Smooth muscle cell of the brain vasculature (primary cell): Measurements from ENCODE around the gene CHIT1.
"Not testable (repeated sequence)": the region's sequence is repeated elsewhere in the genome, so short reads cannot be mapped to it uniquely, and the experiment has no call there.

ENCODE experiments used
- DNase-seq: peaks from one replicate; pipeline ENCODE4 v3.0.0-alpha.2; 2012; ENCODE audit warnings: low read depth, low spot score

CHIT1 gene

DNA sequence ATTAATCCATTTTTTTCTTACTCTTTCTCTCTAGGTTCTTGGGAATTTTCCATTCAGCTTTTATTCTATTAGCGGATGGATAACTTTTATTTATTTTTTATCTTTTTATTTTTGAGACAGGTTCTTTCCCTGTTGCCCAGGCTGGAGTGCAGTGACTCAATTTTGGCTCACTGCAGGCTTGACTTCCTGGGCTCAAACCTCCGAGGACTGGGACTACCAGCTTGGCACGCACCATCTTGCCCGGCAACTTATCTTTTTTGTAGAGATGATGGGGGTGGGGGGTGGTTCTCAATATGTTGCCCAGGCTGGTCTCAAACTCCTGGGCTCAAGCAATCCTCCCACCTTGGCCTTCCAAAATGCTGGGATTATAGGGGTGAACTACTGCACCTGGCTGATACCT is 36.1 kb upstream of the CHIT1 start:
- no peak for DNase-seq

DNA sequence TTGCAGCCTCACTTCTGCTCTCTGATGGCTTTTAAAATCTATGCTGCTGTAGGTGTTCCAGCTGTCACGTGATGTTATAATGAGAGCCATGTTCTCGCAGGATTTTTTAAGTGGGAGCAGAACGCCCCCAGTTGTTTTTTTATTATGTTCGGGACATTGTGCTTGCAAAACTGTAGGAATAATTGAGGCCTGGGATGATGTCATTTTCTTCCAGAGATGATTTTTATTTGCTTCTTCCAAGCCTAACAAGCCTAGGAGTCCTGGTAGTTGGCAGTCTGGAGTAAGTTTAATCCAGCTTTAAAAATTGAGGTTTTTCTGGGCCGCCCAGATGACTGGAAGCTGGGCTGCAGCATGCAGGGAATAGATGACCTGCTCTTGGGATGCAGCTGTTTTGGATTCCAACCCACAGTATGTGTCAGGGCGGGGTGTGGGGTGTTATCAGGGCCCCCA is 34.6 kb upstream of the CHIT1 start:
- no peak for DNase-seq

DNA sequence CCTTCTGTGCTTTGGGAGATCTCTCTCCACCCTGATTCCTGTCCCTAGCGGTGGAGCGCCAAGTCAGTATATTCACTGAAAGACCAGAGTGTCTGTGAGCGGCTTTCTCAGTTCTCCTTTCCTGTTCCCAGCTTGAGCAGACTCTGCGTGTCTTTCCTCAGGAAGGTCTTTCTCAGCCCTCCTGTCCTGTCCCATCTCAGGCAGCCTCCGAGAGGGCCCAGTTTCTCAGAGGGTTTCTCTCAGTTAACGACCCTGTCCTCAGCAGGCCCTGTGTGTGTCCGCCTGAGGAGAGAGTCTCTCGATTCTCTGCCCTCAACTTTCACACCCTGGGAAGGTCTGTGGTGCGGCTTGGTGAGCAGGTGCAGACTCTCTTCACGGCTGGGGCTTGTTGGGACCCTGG is 34.0 kb upstream of the CHIT1 start:
- no peak for DNase-seq

DNA sequence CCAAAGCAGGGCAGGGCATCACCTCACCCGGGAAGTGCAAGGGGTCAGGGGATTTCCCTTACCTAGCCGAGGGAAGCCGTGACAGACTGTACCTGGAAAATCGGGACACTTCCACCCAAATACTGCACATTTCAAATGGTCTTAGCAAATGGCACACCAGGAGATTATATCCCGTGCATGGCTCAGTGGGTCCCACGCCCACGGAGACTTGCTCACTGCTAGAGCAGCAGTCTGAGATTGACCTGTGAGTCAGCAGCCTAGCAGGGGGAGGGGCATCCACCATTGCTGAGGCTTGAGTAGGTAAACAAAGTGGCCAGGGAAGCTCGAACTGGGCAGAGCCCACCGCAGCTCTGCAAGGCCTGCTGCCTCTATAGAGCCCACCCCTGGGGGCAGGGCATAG is 27.2 kb upstream of the CHIT1 start:
- DNase-seq = not testable (repeated sequence)

DNA sequence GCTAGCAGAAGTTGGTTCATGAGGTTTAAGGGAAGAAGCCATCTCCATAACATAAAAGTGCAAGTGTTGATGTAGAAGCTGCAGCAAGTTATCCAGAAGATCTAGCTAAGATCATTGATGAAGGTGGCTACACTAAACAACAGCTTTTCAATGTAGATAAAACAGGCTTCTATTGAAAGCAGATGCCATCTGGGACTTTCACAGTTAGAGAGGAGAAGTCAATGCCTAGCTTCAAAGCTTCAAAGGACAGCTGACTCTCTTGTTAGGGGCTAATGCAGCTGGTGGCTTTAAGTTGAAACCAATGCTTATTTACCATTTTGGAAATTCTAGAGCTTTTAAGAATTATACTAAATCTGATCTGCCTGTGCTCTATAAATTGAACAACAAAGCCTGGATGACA is 25.3 kb upstream of the CHIT1 start:
- not testable (repeated sequence) for DNase-seq

DNA sequence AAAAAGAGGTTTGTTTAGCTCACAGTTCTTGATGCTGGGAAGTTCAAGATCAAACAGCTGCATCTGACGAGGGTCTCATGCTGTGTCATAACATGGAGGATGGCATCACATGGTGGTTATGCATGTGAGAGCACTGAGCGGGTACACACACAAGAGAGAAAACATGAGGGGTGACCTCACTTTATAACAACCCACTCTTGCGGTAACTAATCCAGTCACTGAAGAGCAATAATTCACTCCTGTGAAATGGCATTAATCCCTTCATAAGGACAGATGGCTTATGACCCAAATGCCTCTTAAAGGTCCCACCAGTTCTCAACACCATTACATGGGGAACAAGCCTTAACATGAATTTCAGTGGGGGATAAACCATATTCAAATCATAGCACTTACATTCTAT is 23.2 kb upstream of the CHIT1 start:
- no peak for DNase-seq

DNA sequence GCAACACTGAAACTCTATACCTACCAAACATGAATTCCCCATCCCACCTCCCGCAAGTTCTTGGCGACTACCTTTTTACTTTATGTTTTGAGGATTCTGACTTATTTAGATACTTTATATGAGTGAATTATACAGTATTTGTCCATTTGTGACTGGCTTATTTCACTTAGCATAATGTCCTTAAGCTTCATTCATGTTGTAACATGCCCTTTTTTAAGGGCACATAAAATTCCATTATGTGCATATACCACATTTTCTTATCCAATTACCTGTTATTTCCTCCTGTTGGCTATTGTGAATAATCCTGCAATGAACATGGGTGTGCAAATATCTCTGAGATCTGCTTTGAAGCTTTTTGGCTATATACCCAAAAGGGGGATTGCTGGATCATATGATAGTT is 22.0 kb upstream of the CHIT1 start:
- no peak for DNase-seq

DNA sequence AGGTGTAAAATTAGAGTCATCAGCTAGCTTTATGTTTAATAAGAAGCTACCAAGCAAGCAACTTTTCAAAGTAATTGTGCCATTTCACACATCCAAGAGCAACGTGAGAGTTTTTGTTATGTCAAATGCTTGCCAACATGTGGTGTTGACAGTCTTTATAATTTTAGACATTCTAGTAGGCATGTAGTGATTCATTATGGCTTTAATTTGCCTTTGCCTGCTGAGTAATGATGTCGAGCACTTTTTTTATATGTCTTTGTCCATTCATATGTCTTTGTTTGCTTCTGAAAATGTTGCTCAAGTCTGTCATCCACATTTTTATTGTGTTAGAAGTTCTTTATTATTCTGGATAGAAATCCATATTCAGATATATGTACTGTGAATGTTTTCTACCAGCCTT is 21.4 kb upstream of the CHIT1 start:
- DNase-seq = no peak

DNA sequence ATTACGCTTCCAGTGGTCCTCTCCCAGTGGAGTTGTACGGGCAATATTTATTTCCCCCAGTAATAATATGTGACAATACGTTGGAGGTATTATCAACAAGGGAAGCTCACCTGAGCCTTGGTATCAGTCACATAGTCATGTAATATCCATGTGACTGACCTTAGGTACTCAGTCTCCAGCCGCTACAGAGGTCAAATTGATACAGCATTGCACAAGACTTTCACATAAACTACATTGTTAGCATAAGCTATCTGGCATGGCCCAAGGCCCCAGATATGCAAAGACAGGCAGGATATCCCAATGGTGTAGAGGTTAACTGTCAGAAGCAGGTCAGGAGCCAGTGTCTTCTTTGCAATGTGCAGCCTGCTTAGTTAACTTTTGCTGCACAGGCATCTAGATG is 15.3 kb upstream of the CHIT1 start:
- no peak for DNase-seq

DNA sequence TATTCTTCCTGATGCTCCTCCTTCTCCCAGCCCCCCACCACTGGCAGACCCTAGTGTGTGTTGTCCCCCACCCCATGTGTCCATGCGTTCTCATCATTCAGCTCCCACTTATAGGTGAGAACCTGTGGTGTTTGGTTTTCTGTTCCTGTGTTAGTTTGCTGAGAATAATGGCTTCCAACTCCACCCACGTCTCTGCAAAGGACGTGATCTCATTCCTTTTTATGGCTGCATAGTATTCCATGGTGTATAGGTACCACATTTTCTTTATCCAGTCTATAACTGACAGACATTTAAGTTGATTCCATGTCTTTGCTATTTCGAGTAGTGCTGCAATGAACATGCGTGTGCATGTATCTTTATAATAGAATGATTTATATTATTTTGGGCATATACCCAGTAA is 12.2 kb upstream of the CHIT1 start:
- not testable (repeated sequence) for DNase-seq

DNA sequence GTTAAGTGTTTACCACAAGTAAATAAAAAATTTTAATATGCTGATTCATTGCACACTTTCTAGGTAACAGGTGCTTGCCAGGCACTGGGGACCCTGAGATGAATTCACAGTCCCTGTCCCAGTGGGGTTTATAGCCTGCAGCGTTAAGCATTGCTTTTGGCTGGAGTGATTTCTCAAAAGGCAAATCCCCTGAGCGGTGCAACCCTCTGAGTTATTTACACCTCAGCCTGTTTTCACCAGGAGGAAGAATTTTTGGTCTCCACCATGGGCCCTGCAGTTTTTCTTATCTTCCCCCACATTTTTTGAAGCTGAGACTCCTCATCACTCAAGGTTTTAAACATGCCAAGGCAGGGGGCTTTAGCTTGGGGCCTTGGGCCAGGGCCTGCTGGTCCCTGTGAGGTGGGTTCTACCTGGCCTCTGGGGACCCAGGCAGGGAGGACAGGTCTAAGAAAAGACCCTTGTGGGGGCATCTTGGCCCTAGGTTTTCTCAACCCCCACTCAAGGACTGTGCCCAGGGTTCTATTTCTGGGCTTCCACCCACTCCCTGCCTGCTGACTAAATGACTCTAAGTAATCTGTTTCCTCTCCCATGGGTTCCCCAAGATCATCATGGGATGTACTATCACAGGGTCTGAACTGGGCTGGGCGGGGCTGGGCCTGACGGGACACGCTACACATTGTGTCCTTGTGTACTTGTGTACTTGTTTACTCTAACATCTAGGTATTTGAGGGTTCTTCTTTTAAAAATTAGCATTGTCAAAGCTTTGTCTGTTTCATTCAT is 10.2 kb upstream of the CHIT1 start:
- DNase-seq = no peak

DNA sequence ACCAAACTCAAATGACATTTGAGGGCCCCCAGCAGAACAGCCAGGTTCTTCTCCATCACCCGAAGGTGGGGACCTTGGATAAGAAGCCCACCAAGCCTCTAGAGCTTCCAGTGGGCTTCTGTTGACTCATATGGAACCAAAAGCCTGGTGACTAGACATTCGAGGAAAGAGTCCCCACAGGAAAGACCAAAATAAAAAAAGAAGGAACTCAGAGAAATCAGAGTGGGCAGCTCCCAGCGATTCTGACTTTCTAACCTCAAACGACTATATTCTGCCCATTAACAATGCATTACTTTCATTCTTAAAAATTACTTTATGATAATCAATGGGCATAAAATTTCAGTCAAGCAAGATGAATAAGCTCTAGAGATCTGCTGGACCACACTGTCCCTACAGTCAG is 9.6 kb upstream of the CHIT1 start:
- DNase-seq = no peak

DNA sequence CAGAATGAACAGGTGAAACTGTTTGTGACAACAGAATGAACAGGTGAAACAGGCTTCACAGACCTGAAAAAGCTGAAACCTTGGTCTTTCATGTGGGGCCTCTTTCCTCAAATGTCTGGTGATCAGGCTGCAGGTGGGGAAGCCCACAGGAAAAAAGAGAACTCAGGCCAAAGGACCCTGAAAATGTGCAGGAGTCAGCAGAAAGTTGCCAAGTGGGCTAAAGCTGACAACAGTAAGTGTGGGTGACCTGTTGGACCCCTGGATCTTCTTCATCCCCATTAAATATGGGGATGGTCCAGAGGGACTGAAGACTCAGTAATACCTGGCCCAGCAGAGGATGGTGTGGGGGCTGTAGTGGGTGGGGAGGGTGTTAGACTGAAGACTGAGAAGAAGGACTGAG is 9.1 kb upstream of the CHIT1 start:
- DNase-seq = no peak

DNA sequence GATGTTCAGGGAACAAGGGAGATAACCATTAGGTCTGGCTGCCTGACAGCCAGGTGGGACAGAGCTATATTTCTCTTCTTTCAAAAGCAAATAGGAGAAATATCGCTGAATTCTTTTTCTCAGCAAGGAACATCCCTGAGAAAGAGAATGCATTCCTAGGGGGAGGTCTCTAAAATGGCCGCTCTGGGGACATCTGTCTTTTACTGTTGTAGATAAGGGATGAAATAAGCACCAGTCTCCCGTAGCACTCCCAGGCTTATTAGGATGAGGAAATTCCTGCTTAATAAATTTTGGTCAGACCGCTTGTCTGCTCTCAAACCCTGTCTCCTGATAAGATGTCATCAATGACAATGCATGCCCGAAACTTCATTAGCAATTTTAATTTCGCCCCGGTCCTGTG is 5.4 kb upstream of the CHIT1 start:
- not testable (repeated sequence) for DNase-seq

DNA sequence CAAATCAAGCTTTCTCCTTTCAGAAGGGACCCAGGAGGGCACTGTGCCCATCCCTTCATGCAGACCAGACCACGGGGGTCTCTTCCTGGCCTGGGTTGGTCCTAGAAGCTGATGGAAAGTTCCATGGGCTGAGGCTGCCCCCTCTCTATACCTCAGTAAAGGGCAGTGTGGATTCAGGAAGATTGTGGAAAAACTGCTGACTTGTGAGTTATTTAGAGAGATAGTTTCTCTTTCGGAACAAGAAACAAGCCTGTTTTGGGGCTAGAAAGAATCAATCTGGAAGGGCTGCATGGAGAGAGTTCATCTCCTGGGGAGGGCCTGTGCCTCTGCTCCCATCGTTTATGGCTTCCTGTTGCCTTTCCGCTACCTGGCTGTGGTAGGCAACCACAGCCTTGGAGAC is 803 bp downstream of the CHIT1 start:
- DNase-seq = no peak

DNA sequence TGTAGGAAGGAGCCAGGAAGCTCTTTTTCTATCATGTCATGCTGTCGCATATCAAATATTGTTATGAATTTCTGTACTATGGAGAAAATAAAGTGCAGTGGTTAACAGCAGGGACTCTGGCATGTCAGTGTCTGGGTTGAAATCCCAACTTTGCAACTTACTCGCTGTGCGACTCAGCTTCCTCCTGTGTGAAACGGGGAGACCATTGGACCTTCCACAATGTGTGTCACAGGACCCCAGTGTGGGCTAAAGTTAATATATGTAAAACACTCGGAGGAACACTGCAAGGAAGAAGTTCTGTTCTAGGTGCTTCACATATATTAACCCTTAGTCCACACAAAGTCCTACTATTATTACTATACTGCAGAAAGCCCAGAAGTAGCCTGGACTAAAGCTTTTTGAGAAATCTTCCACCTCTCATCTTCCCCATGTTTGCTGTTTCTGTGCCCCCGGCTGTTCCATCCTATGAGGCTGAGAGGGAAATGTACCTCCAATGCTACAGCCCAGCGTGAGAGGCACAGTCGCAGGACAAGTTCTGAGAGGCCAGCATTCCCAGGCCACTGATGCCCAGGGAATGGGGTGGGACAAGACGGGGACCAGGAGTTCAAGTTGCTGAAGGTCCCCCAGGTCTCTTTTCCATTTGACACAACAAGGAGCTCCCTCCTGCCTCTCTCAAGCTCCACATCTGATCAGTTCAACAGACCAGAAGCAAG is 1.9 kb downstream of the CHIT1 start:
- DNase-seq = no peak

DNA sequence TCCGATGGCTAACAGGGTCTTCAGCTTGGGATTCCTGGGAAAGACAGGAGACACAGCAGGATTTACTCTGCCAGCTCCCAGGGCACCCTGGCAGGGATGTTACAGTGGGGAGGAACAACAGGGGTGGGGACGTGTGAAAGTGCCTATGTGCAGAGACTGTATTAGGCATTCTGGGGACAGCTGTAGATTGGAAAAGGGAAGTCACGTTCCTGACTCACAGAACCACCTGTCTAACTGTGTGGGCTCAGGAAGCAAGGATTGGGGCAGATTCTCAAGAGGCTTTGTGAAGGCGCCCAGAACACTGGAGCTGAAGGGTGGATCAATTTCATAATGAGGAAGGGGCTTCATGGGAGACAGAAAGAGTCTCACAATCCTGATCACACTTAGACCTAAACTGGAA is 4.4 kb downstream of the CHIT1 start:
- DNase-seq = no peak

DNA sequence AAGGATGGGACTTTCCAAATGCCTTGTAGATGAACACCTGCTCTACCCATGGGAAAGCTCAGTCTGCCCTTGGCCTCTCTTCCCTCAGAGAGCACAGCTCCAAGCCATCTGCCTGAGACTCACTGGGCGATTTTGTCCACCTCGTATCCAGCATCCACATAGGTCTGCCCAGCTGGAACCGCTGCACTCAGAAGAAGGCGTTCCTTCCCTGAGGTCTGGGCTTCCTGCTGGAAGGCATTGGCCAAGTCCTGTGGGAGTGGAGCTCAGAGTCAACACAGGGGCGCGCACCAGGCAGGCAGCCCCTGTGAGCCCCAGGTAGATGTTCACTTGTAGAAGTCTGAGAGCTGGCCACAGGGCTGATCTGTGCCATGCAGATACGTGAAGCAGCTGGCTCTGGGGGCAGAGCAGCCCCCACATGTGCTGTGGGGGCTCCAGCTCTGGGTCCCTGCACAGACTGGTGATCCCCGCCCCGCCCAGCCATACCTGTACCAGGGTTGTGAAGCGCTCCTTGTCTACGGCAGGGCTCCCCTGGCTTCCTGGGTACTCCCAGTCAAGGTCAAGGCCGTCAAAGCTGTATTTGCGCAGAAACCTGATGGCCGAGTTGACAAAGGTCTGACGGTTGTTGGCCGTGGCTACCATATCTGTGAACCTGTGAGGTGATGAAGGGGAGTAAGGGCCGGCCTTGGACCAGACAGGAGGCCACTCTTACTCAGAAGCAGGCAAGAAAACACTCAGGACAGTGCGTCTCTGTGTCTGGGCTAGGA is 6.3 kb downstream of the CHIT1 start:
- no peak for DNase-seq

DNA sequence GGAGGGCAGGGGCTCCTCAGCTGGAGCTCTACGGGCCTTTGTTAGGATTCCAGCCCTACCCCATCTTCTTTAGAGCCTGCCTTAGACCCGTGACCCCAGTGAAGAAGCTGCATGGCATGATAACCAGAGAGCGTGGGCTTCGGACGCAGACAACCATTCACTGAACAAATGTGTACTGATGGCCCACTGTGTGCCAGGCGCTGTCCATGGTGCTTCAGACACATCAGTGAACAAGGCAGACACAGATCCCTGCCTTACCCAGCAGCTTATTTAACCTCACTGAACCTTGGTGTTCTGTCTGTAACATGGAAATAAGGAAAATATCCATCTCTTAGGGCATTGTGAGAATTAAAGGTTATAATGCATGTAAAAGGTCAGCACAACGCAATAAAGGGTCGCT is 9.5 kb downstream of the CHIT1 start:
- DNase-seq = no peak

DNA sequence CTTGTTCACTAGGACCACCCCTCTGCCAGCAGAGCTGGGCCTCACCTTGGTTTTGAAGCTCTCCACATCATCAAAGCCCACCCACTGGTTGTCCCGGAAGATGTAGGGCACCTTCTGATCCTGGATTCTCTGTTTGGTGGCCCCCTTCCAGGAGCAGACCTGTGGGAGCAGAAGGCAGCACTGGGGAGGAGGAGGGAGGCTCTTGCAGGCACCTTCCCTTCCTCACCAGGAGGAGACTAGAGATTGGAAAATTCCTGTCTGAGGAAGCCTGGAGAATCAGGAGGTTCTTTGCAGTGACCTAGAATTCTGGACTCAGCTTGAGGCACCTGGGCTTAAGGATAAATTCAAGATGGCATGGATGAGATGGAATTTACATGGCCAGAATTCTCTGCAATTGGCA is 10.3 kb downstream of the CHIT1 start:
- no peak for DNase-seq

DNA sequence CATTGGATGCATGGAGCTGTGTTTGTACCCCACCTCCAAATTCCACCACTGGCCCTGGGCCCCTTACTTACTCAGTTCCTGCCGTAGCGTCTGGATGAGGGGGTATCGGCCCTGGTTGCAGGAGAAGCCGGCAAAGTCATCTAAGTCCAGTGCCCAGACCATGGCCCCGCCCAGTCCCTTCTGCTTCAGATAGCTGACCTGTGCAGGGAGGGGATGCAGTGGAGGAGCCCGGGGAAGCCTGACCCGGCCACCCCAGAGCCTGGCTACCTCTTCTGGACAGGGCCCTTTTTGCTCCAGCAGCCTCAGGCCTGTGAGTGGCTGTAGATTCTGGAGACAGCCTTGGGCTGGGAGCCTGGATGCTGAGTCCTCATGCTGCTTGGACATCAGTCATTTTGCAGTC is 11.8 kb downstream of the CHIT1 start:
- no peak for DNase-seq

DNA sequence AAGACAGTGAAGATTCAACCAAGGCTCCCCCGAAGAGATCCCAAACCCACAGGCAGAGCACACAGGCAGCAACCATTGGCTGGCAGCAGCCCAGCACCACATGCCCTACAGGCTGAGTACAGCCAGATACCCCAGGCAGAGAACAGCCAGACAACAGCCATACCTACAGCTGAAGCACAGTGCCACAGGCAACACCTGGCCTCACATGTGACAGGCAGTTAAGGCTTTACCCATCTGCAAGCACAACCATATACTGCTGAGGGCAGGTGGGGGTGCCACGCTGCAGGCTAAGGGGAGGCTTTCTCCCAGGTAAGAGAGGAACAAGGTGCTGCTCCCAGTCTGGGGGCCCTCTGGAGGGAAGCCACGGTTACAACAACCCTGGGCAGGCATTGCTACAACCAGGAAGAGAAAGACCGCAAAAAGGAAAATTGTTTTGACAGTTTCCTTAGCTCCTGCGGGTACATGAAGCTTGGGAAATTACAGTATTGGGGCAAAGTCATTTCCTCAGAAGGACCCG is 12.3 kb downstream of the CHIT1 start:
- no peak for DNase-seq
